CD1c-positive myeloid dendritic cell (primary cell): ENCODE measurements around the gene CAPN11.

Experiments
- DNase-seq: peaks from one replicate; pipeline ENCODE4 v3.0.0-alpha.2; 2016; ENCODE audit errors: extremely low spot score

CAPN11 gene

GRCh38 chr6:44228031-44228430, 69.4 kb downstream of the CAPN11 start:
- no peak for DNase-seq

- no peak for DNase-seq
Measured at GRCh38 chr6:44228433-44228832, 69.8 kb downstream of the CAPN11 start.

- no peak for DNase-seq
Measured at GRCh38 chr6:44228836-44229235, 70.2 kb downstream of the CAPN11 start.

- no peak for DNase-seq
Measured at GRCh38 chr6:44229376-44230033, 70.9 kb downstream of the CAPN11 start.

- DNase-seq: no peak
Measured at GRCh38 chr6:44230034-44230675, 71.5 kb downstream of the CAPN11 start.

- DNase-seq: peak; percentile 72
Measured at GRCh38 chr6:44231426-44231825, 72.8 kb downstream of the CAPN11 start.

GRCh38 chr6:44232676-44233566, 74.3 kb downstream of the CAPN11 start:
- DNase-seq: peak; percentile 21

- DNase-seq: no peak
Measured at GRCh38 chr6:44233567-44234100, 75.0 kb downstream of the CAPN11 start.
